NCI-H2171 treated with DMSO at 0.1 percent for 48 hours (cell line): ENCODE data around the gene FKBP2.
A peak's percentile ranks its signal among the peaks of the same experiment; 100 is the strongest.
"Not testable (repeated sequence)": the region's sequence is repeated elsewhere in the genome, so short reads cannot be mapped to it uniquely, and the experiment has no call there.

Experiments
- DNase-seq: peaks from one replicate; lab custom pipeline; 2025; lab: John Stamatoyannopoulos, UW

FKBP2 gene

DNA sequence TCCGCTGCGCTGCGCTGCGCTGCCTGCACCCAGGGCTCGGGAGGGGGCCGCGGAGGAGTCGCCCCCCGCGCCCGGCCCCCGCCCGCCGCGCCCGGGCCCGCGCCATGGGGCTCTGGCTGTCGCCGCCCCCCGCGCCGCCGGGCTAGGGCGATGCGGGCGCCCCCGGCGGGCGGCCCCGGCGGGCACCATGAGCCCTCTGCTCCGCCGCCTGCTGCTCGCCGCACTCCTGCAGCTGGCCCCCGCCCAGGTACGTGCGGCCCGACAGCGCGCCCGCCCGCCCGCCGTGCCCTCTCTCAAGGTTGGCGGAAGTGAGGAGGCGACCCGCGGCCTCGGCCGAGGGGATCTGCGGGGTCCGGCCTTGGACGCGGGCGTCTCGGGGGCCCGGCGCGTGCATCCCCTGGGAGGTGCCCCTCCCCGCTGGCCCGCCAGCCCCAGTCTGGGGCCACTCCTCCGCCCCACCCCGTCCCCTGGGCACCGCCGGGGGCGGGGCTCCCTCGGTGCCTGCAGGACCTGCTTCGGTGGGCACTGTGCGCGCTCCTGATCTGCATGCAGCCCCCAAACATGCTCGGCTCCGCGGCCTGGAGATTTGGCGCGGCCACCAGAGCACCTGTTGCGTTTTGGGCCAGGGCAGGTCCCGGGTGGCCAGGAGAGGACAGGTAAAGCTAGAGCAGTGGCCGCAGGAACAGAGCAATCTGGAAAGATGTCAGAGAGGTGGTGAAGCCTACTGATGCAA lies 6.1 kb upstream of the FKBP2 start:
- DNase-seq: peak; percentile 48

DNA sequence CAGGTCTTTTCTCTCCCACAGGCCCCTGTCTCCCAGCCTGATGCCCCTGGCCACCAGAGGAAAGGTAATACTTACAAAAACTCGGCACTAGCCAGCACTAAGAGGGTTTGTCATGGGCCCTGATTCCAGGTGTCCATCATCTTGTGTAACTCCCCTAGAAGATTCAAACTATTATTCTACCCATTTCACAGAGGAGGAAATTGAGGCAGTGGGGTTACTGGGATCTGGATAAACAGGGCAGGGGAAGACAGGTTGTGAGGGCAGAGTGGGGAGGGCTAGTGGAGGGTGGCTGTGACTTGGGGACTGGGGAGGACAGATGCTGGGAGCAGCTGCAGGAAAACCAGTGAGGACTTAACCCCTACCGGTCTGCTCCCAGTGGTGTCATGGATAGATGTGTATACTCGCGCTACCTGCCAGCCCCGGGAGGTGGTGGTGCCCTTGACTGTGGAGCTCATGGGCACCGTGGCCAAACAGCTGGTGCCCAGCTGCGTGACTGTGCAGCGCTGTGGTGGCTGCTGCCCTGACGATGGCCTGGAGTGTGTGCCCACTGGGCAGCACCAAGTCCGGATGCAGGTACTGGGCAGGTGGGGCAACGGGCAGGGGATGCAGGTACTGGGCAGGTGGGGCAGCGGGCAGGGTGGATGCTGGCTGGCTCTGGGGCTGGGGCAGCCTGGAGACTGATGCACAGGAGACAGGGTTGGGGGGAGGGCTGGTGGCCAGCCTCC lies 5.3 kb upstream of the FKBP2 start:
- no peak for DNase-seq

DNA sequence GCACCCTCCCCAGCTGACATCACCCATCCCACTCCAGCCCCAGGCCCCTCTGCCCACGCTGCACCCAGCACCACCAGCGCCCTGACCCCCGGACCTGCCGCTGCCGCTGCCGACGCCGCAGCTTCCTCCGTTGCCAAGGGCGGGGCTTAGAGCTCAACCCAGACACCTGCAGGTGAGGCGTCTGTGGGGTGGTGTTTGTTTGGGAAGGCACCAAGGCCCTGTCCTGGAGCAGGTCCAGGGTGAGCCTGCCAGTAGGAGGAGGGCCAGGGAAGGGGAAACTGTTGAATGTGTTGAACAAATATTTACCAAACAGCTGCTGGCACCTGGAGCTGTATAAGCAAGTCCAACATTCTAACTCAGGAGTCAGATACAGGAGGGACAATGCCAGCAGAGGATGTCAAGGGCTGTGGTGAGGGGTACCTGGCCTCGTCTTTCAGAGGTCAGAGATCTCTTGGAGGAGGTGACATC lies 3.4 kb upstream of the FKBP2 start:
- no peak for DNase-seq

DNA sequence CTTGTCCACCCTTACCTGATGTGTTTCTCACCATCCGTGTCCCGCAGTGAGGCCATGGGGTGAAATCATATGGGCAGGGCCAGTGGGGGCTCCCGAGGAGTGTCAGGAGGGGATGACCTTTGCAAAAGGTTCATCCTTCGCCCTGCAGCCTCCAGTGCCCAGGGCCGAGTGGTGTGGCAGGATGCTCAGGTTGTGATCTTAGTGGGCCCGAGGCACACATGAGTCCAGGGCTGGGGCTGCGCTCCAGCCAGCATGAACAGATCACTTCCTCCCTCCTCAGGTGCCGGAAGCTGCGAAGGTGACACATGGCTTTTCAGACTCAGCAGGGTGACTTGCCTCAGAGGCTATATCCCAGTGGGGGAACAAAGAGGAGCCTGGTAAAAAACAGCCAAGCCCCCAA lies 2.8 kb upstream of the FKBP2 start:
- no peak for DNase-seq

DNA sequence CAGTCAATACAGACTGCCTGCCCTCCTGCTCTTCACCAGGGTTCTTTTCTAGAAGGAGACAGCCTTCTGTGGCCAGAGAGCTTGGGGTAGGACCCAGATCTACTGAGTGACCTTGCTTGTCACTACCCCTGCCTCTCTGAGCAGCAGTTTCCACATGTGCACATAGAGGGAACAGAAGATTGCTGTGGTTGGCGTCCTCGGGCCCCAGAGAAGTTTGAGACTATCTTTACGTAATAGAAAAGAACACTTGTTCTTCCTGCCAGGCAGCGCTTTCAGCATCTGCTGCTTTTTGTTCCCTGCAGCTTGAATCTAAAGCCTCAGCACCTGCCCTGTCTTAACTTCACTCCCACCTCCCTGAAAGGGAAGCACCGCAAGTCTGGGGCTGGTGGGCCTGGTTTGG lies 1.9 kb upstream of the FKBP2 start:
- DNase-seq: no peak

DNA sequence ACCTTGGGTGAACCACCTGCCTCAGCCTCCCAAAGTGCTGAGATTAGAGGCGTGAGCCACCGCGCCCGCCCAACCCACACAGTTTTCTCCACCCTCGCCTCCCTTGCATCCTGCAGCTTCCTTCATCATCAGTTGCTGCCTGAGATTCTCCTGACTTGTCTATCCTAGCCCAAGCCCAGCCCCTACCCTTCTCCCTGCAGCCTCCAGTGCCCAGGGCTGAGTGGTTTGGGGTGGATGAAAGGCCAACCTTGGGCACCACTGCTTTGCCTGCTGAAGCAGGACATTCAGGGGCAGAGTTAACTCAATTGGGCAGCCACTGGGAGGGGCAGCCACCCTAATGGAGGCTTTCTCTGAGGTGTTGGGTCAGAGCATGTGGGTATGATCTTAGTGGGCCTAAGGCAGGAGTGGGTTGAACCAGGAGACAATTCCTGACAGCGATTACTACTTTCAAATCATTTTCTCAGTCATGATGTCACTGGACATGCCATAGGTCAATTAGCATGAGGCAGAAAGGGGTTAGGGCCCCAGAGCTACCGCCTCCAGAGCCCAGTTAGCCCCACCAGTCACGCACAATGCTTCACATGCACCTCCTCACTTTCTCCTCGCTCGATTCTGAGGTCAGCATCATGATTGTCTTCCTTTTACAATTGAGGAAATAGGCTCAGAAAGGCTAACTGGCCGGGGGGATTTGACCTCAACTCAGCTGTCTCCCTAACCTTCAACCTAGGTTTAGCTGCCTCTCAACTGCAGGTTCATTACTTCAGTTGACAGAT lies 1.0 kb upstream of the FKBP2 start:
- DNase-seq: no peak

DNA sequence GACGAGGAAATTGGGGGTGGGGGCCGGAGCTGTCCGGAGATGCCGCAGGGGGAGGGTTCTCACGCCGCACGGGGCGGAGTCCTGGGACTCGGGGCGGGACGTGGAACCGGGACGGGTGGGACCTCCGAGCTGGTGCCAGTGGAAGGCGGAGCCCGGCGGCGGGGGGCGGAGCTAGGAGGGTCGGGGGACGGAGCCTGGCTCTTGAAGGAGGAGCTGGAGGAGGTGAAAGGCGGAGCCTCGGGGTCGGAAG lies 271 bp downstream of the FKBP2 start:
- DNase-seq: no peak

DNA sequence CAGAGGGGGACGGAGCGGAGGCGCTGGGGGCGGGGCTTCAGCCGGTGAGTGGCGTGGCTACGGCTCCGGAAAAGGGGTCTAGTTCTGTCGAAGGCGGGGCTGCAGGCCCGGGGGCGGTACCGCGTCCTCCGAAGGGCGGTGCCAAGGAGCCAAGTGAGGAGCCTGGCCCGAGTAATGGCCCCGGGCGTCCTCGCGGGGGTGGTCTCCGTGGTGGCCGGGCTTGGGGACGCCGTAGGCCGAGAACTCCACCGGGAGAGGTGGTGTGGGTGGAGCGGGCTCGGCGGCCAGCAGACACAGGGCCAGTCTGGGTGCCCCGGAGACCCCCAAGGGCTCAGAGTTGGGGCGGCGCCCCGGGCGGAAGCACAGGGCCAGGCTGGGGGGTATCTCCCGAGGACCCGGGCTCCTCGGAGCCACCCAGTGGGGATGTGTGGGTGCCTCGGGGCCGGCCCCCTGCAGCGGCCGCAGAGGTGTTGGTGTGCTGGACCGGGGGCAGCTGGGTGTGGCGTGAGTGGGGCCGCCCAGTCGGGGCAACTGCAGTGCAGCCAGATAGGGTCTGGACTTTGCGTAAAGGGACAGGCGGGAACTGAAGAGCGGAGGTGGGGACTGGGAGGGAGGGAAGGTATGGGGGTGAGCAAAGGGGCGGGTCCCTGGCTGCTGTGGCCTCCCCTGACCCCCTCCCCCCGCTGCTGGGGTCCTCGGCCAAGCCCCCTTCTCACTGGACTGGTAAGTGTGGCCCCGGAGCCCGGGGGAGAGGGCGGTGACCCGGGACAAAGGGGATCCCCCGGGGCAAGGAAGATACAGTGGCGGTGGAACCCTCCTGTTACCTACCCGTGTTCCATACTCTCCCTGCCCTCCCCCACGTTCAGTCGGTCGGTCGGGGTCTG lies 838 bp downstream of the FKBP2 start:
- peak; percentile 98 for DNase-seq

DNA sequence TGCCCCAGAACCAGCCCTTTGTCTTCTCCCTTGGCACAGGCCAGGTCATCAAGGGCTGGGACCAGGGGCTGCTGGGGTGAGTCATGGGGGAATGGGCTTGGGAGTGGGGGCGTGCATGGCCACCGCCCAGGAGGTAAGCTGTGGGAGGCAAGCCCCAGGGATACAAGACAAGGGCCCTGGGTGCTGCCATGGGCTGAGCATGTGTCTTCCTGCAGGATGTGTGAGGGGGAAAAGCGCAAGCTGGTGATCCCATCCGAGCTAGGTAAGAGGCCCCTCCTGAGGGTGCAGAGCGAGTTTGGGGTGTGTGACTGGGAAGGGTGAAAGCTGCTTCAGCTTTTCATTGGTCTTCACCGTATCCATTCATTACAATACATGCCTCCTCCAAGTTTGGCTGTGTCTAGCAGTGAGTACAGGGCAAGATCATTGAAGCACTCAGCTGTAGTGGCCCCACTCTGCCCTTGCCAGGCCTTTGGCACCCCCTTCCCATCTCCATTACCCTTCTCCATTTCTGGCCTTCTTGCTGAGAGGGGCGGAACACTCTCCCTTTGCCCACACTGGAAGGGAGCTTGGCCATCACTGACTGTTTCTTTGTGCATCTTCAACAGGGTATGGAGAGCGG lies 2.5 kb downstream of the FKBP2 start:
- DNase-seq: no peak

DNA sequence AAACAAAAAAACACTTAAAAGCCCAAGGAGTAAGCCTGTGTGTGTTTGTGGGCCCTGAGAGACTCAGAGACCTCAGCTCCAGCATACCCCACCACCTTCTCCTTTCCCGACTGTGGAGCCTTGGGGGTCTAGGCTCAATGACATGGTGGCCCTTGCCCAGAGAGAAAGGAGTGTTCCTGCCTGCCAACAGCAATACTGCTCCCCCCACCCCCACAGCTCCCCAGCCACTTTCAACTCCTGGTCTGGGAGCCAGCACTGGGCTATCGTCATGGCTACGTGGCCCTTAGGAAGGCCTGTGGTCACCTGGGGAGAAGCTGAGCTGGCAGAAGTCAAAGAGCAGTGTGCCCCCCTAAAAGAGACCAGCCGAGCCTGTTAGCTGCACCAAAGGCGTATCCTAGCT lies 3.2 kb downstream of the FKBP2 start:
- no peak for DNase-seq

DNA sequence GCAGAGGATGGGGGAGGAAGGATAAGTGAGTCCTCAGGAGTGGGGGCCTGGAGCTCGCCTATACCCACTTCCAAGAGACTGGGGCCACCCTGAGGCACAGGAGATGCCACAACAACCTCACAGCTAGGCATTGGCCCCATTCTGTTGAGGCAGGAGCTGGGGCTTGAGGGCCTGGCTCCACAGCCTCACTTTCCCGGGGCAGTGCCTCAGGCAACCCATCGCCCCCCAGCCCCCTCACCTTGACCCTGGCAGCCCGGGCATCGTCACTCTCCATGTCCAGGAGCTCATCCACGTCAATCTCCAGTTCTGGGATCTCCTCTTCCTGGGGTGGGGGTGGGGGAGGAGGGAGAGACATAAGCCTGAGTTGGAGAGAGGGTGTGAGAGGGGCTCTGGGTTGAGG lies 4.1 kb downstream of the FKBP2 start:
- no peak for DNase-seq

DNA sequence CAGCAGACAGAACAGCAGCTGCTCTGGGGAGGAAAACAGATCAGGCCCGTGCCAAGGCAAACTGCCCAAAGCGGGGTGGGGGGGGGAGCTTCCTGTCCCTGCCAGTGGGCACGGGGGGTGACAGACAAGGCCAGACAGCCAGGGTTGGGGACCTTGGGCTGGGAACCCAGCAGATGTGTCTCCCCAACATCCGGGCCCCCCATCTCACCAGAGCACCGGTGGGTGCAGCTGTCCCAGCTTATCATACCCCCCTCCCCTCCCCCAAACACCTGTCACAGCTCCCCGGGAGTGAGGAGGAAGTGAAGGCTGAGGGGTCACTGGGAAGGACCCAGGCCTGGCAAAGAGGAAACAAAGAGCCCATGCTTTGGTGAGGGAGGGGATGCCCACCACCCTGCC lies 4.5 kb downstream of the FKBP2 start:
- DNase-seq: no peak

DNA sequence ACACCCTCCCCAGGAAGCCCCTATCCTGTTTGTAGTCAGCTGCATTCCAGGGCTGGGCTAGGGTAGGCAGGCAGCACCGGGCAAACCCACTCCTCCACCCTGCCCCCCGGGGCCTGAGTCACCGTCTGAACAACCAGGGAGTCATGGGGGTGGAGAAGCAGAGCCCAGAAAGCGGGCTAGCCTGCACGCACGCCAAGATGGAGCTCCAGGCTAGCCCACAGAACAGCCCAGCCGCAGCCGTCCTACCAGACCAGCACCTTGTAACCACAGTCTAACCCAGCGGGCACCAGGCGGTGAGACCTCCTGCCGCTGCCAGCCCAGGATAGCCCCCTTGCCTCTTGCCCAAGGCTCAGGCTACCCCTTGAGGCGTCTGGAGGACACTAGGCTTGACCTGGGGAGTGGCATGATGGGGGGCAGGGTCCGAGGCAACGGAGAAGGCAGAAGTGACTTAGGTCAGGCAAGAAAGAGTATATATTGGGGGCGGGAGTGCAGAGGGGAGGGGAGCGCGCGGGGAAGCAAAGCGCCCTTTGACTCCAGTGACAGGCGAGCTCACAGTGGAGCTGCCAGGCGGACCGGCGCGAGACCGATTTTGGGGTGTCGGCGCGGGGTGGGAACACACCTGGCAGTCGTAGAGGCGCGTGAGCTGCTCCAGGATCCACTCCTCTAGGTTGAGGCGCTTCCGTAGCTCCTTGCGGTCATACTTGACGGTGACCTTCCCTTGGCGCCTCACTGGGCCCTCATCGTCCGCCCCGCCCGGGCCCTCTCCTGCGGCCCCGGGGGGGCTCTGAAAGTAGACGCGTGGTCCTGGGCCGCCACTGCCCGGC lies 5.1 kb downstream of the FKBP2 start:
- peak; percentile 65 for DNase-seq

DNA sequence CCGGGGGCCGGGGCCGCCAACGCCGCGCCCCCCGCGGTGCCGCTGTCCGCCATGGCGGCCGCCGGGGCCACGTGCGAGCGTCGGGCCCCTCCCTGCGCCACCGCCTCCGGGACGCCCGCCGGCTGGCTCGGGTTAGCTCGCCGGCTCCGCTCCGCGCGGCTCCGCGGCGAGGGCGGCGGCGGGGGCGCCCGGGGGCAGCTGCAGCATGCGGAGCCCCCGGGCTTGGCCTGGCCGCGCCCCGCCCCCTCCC lies 5.7 kb downstream of the FKBP2 start:
- DNase-seq: not testable (repeated sequence)

DNA sequence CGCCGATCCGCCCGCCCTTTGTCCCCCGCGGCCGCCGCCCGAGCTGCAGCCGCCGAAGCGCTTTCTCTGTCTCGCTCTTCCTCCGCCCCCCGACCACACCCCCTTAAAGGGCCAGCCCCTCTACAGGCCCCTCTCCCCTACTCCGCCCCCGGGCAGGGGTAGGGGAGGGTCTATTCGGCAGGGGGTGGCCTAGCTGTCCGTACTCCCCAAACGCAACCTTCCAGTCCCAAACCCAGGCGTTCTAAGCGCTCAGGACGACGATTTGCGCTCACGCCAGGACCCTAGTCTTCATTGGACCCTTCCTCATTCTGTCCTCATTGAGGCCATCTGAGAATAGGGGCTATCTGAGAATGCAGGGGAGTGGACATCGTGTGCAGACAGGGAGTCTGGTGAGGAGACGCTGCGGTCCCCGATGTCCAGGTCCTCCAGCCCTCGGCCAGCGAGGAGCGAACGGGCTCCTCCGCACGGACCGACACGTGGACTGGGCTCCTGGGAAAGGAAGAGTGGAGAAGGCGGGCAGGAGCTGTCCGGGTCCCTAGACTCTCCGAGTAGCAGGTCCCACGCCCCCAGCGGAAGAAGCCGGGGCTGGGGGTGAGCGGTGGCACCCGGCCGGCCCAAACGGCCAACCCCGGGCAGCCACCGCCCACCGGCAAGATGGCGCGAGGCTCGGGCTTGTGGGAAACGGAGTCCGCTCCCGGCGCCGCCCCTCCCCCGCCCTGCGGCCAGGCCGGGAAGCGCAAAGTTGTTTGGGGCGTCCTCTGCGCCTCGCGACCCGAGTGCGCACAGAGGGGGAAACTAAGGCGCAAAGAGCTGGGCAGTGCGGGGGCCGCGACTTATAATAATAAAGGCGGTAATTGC lies 6.2 kb downstream of the FKBP2 start, which contains the start of gene PPP1R14B:
Gene PPP1R14B, minus strand, starts transcription at position 73 of the 858 bp plus-strand sequence. CDS start 270 bp downstream, outside the sequence.
- DNase-seq: peak; percentile 74

DNA sequence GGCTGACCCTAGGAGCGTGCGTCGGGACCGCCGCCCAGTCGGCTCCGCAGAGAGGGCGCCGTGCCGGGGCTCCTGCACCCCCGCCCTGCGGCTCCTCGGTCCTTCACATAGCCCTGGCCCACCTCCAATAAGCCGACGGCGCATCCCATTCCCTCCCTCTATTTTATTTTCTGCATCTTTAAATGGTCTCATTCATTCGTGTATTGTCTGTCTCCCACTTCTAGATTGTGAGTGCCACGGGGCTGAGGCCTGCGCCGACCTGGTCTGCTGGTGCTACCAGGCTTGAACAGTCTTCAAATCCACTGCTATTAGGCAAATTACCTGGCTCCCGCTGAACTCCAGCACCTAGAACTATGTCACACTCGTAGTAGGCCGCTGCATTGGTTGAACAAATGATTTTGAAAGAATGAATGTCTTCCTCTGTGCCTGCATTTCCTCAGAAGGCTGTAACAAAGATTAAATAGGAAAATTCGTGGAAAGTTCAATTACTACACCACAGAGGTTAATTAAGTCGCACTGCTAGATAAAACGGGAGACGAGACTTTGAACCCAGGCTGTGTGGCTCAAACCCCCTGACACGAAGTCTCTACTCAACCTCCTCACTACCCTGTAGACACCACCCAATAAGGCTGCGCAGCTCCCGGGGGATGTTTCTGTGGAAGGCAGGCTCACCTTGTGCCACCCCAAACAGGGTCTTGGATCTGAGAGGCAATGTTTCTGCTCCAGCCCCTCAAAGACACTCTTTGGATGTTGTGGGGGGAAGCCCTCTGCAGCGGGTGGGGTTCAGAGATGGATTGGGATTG lies 7.0 kb downstream of the FKBP2 start:
- no peak for DNase-seq

DNA sequence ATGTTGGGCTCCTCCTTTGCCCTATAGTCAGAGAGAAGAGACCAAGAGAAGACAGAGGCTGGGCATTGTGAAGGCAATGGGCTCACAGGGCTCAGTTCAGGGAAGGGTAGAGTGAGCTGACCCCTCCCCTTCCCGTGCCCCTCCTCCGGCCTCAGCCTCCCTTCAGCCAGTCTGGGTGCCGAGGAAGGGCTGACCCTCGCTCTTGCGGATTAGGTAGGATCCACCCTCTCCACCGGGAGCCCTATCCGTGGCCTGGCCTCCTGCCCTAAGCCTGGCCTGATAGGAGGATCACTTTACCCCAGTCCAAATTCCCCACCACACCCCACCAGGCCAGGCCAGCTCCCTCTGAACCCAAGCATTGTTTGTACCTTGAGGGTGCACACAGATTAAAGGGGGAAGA lies 7.7 kb downstream of the FKBP2 start:
- DNase-seq: no peak

DNA sequence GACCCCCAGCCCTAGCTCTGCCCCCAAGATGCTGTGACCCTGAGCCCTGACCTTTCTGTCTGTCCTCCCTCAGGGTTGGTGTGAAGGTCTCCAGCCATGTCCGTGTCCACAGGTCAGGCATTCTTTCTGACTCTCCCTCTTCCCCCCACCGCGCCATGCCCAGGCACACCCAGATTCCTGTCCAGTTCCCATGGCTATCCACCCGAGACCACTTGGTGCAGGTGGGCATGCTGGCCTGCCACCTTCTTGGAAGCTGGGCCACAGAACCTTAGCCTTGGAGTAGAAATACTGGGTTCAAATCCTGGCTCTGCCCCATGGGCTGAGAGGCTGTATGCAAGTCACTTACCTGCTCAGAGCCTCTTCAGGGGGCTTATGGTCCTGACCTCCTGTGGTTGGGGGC lies 8.1 kb downstream of the FKBP2 start:
- DNase-seq: no peak
